GM10248 (cell line): ENCODE results near the gene DAB2.

Experiments
- CTCF ChIA-PET: fragments of 300-600 bp; sonication (Branson Sonifier 250); formaldehyde crosslinking; extraction: SDS; loops from one replicate; lab custom pipeline; 2021; ENCODE audit warnings: antibody characterized with exemption; lab: Yijun Ruan, JAX
- POLR2A ChIA-PET: fragments of 350-650 bp; sonication (Branson Sonifier 250); formaldehyde crosslinking; extraction: SDS; loops from one replicate; lab custom pipeline; 2020; ENCODE audit warnings: antibody characterized with exemption; lab: Yijun Ruan, JAX
- DNase-seq: peaks from one replicate; pipeline ENCODE4 v3.0.0; 2012; ENCODE audit errors: extremely low spot score
- CTCF ChIP-seq: IDR thresholded peaks from 2 replicates; pipeline ENCODE4 v1.5.1; 2012; ENCODE audit warnings: mild to moderate bottlenecking, low read depth; ENCODE audit errors: extremely low read depth, missing control alignments, control extremely low read depth

DAB2 gene

DNA sequence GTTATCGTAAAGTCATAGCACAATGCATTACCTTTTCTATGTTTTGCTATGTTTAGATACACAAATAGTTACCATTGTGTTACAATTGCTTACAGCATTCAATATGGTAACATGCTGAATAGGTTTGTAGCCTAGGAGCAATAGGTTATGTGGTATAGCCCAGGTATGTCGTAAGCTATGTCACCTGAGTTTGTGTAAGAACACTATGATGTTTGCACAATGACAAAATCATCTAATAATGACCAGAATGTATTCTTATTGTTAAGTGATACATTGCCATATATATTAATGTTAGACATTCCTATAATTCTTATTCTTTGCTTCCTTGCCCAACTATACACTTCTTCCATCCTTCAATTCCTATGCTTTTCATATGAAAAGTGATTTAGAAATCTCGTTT lies 18.2 kb upstream of the DAB2 start:
- TF ChIP-seq CTCF: no peak
- POLR2A ChIA-PET: no interaction called here
- CTCF ChIA-PET: interaction anchor here (1.7 kb wide), 1 partner anchor 67 kb away, joined by 5 read pairs; no protein-coding TSS in a partner anchor
- no peak for DNase-seq

- ChIA-PET POLR2A (no interaction called here), CTCF (interaction anchor here (1.2 to 1.6 kb wide), 2 partner anchors 23 to 224 kb away, joined by 3 read pairs; no protein-coding TSS in a partner anchor)
- TF ChIP-seq CTCF: no peak
- DNase-seq: no peak
Measured at GRCh38 chr5:39441838-39442237, 17.1 kb upstream of the DAB2 start.

GRCh38 chr5:39440958-39441624 lies 16.3 kb upstream of the DAB2 start:
- DNase-seq: no peak
- no peak for TF ChIP-seq CTCF
- POLR2A ChIA-PET: no interaction called here
- CTCF ChIA-PET: interaction anchor here (1.2 to 1.6 kb wide), 2 partner anchors 24 to 224 kb away, joined by 3 read pairs; no protein-coding TSS in a partner anchor

DNA sequence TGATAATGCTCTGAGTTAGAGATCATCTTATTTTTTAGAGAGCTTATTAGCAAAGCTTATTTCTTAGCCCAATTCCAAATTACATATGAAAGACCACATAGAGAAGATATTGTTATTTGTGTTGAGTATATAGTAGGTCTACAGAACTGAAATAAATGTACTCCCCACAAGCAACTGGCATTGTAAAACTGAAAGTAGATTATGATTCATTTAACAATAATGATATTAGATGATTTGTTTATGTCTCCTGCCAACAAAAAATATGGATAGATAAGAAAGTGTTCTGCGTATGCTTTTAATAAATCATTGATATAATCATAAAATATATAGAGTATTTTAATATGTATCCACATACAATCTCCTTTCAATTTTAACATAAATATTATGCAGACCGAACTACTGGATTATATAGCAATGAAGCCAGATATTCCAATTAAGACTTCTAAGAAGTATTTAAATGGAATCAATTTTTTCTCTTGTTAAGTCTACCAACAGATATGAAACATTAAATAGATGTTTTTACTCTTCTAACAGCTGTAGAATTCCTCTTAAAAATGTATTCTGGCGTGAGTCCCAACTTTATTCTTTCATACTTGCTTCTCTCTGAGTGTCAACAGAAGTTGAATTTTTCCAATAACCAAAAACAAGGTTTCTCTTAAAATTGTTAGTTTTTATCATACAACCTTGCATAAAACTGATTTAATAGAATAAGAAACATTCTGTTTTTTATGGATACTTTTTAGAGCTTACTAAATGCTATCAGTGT lies 15.6 kb upstream of the DAB2 start:
- DNase-seq: no peak
- ChIA-PET CTCF (interaction anchor here (1.6 kb wide), 1 partner anchor 223 kb away, joined by 3 read pairs; no protein-coding TSS in a partner anchor), POLR2A (no interaction called here)
- no peak for TF ChIP-seq CTCF

- no peak for TF ChIP-seq CTCF
- ChIA-PET POLR2A (no interaction called here), CTCF (no interaction called here)
- no peak for DNase-seq
Measured at GRCh38 chr5:39439582-39440162, 14.9 kb upstream of the DAB2 start.

GRCh38 chr5:39437467-39437866 lies 12.7 kb upstream of the DAB2 start:
- ChIA-PET CTCF (no interaction called here), POLR2A (no interaction called here)
- no peak for TF ChIP-seq CTCF
- DNase-seq: no peak
